ENCODE results near the gene APBB2.

DNA sequence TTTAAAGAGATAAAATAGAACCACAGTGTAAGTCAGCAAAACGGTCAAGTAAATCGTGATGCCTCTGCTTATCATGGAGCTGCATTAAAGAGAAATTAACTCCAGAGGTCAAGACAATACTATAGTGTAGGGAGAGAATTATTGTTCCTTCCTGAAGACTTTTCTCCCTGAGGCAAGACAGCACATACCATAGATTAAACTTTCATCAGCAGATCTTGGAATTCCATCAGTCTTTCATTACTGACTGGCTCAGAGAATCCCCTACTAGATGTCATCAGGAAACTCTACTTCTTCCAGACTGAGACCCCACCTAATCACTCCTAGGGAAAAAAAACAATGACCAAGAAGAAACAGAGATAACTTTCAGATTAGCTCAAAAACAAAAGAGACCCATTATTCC lies 333.2 kb downstream of the APBB2 start:
- TF ChIP-seq, protein P1, sequence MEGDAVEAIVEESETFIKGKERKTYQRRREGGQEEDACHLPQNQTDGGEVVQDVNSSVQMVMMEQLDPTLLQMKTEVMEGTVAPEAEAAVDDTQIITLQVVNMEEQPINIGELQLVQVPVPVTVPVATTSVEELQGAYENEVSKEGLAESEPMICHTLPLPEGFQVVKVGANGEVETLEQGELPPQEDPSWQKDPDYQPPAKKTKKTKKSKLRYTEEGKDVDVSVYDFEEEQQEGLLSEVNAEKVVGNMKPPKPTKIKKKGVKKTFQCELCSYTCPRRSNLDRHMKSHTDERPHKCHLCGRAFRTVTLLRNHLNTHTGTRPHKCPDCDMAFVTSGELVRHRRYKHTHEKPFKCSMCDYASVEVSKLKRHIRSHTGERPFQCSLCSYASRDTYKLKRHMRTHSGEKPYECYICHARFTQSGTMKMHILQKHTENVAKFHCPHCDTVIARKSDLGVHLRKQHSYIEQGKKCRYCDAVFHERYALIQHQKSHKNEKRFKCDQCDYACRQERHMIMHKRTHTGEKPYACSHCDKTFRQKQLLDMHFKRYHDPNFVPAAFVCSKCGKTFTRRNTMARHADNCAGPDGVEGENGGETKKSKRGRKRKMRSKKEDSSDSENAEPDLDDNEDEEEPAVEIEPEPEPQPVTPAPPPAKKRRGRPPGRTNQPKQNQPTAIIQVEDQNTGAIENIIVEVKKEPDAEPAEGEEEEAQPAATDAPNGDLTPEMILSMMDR (IDR thresholded peaks at IDR 0.05; ENCODE audit: low read length), result no peak
- no peak for TF ChIP-seq EZH2 (IDR thresholded peaks at IDR 0.05; ENCODE audit: borderline replicate concordance, low read length)

Measured in OCI-LY1 (cell line).